Liver (tissue), 9 donors: ENCODE data around the gene PPHLN1. TPM values are rescaled to one million over a fixed set of nuclear protein-coding genes. Genes with fewer than 3 reads are reported as not detected.
"Not testable (repeated sequence)": the region's sequence is repeated elsewhere in the genome, so short reads cannot be mapped to it uniquely, and the experiment has no call there.

Experiments
- DNase-seq: peaks from one replicate; pipeline ENCODE4 v3.0.0-alpha.2; 2017; ENCODE audit warnings: low spot score
- H3K27ac ChIP-seq, 2 donors: one replicate each; pipeline ENCODE4 v1.7.0; 2013; ENCODE audit warnings: inconsistent platforms in 2 of 2, low read length in 2 of 2, control low read depth in 1 of 2, low read depth in 1 of 2, mild to moderate bottlenecking in 1 of 2
- H3K27me3 ChIP-seq, 4 donors: one replicate each; pipeline versions ENCODE4 v1.6.1 to v1.7.0; 2013; ENCODE audit warnings: low read length in 3 of 4, inconsistent platforms in 1 of 4, mild to moderate bottlenecking in 1 of 4, moderate library complexity in 1 of 4; ENCODE audit not compliant: control insufficient read depth in 4 of 4, insufficient read depth in 4 of 4
- H3K36me3 ChIP-seq, 4 donors: one replicate each; pipeline versions ENCODE4 v1.6.1 to v1.7.0; 2013; ENCODE audit warnings: low read length in 3 of 4, mild to moderate bottlenecking in 3 of 4, low read depth in 1 of 4, moderate library complexity in 1 of 4; ENCODE audit not compliant: control insufficient read depth in 4 of 4, insufficient read depth in 3 of 4
- H3K4me1 ChIP-seq, 4 donors: one replicate each; pipeline versions ENCODE4 v1.6.1 to v1.7.0; 2013; ENCODE audit warnings: low read length in 3 of 4, mild to moderate bottlenecking in 3 of 4, moderate library complexity in 1 of 4; ENCODE audit not compliant: control insufficient read depth in 4 of 4, insufficient read depth in 4 of 4
- H3K4me3 ChIP-seq, 3 donors: one replicate each; pipeline versions ENCODE4 v1.6.1 to v1.7.0; 2013; ENCODE audit warnings: low read length in 3 of 3, control low read depth in 1 of 3, low read depth in 1 of 3, mild to moderate bottlenecking in 1 of 3
- H3K9ac ChIP-seq, 2 donors: one replicate each; pipeline ENCODE4 v1.7.0; 2013; ENCODE audit warnings: low read length in 2 of 2, mild to moderate bottlenecking in 2 of 2, moderate library complexity in 2 of 2, control low read depth in 1 of 2, low read depth in 1 of 2
- H3K9me3 ChIP-seq, 4 donors: one replicate each; pipeline versions ENCODE4 v1.6.1 to v1.7.0; 2013; ENCODE audit warnings: low read length in 3 of 4; ENCODE audit not compliant: control insufficient read depth in 4 of 4
- EGR1 ChIP-seq, 2 donors: IDR thresholded peaks; 2 replicates each; pipeline ENCODE4 v1.6.1; 2016 to 2018; ENCODE audit warnings: antibody characterized with exemption in 2 of 2, low read depth in 2 of 2
- FOXA1 ChIP-seq: IDR thresholded peaks from 2 replicates; pipeline ENCODE4 v1.6.1; 2016; ENCODE audit warnings: antibody characterized with exemption
- FOXA2 ChIP-seq: IDR thresholded peaks from 2 replicates; pipeline ENCODE4 v1.6.1; 2016; ENCODE audit warnings: antibody characterized with exemption
- GABPA ChIP-seq, 2 donors: IDR thresholded peaks in 1 of 2; conservative IDR thresholded peaks in 1 of 2; 2 replicates each; pipeline ENCODE4 v1.6.1; 2016; ENCODE audit warnings: antibody characterized with exemption in 2 of 2, mild to moderate bottlenecking in 1 of 2, moderate library complexity in 1 of 2
- HNF4A ChIP-seq, 2 donors: conservative IDR thresholded peaks; 2 replicates each; pipeline ENCODE4 v1.6.1; 2016; ENCODE audit warnings: antibody characterized with exemption in 2 of 2, mild to moderate bottlenecking in 2 of 2
- HNF4G ChIP-seq: IDR thresholded peaks from 2 replicates; pipeline ENCODE4 v1.6.1; 2016; ENCODE audit warnings: antibody characterized with exemption
- JUND ChIP-seq, 2 donors: IDR thresholded peaks; 2 replicates each; pipeline ENCODE4 v1.6.1; 2016; ENCODE audit warnings: antibody characterized with exemption in 2 of 2
- NR2F2 ChIP-seq: IDR thresholded peaks from 2 replicates; pipeline ENCODE4 v1.6.1; 2016; ENCODE audit warnings: antibody characterized with exemption
- RAD21 ChIP-seq, 2 donors: IDR thresholded peaks; 2 replicates each; pipeline ENCODE4 v1.6.1; 2016; ENCODE audit warnings: antibody characterized with exemption in 2 of 2, mild to moderate bottlenecking in 2 of 2
- RXRA ChIP-seq, 2 donors: IDR thresholded peaks; 2 replicates each; pipeline ENCODE4 v1.6.1; 2017 to 2018; ENCODE audit warnings: antibody characterized with exemption in 2 of 2, mild to moderate bottlenecking in 1 of 2
- SP1 ChIP-seq: IDR thresholded peaks from 2 replicates; pipeline ENCODE4 v1.6.1; 2018; ENCODE audit warnings: antibody characterized with exemption, mild to moderate bottlenecking
- TAF1 ChIP-seq: conservative IDR thresholded peaks from 2 replicates; pipeline ENCODE4 v1.6.1; 2016; ENCODE audit warnings: antibody characterized with exemption, mild to moderate bottlenecking
- YY1 ChIP-seq: IDR thresholded peaks from 2 replicates; pipeline ENCODE4 v1.6.1; 2016; ENCODE audit warnings: antibody characterized with exemption, mild to moderate bottlenecking
- WGBS: extraction: QIAGEN DNeasy Blood & Tissue Kit; methylation state at CpG from one replicate; pipeline ENCODE4 v1.1.7; 2013; 5-methylcytosine and 5-hydroxymethylcytosine counted together
- polyA plus RNA-seq, 2 donors: library from polyadenylated mRNA; stranded (reverse) in 1 of 2; unstranded in 1 of 2; fragments of 200-250 nt in 1 of 2; fragments of >200 nt in 1 of 2; fragmentation: Nextera tagmentation in 1 of 2; extraction: Ambion mirVana in 1 of 2; gene quantifications; one replicate each; pipeline versions ENCODE4 v1.2.1 to v1.2.3, GENCODE V29; 2013 to 2015
- total RNA-seq, 2 donors: library from RNA; depleted of rRNA; stranded (reverse); fragments of >200 nt; gene quantifications; one replicate each; pipeline ENCODE4 v1.2.3, GENCODE V29; 2014
- TF ChIP-seq, protein P1 (sequence below): fragments of 150-350 bp; IDR thresholded peaks from 2 replicates; pipeline ENCODE4 v1.5.1; 2017; ENCODE audit warnings: improper control_type of control experiment, low read depth, low read length; ENCODE audit not compliant: missing input control
- TF ChIP-seq, protein P2 (sequence below): IDR thresholded peaks from 2 replicates; pipeline ENCODE4 v1.6.1; 2016; ENCODE audit warnings: antibody characterized with exemption, mild to moderate bottlenecking
- TF ChIP-seq, protein P3 (sequence below): IDR thresholded peaks from 2 replicates; pipeline ENCODE4 v1.6.1; 2016; ENCODE audit warnings: antibody characterized with exemption
- TF ChIP-seq, protein P4 (sequence below): IDR thresholded peaks from 2 replicates; pipeline ENCODE4 v1.6.1; 2016; ENCODE audit warnings: antibody characterized with exemption
- donor health status: healthy.
- donor health status: healthy.
- donor health status: healthy.
- donor health status: healthy.
- donor health status: healthy.

PPHLN1 gene
- total and polyA plus RNA-seq, 4 donors, result 11.6 to 40.3 (median 27.7) TPM

DNA sequence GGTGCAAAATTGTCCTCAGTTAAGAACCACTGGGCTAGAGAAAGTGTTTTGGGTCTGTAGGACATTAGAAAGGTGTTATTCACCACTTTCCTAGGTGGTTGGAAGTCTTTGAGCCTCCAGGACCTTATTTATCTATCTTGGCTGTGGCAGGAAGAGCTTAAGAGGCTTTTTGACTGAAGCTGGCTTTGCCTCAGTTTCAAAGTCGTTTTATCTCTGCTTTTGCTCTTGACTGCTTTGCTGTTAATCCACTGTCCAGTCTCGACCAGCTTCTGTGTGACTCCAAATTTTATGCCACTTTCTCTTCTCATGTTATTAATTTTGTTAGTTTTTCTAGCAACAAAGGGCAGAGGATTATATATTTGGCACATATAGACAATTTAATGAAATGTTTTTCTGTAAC is 60.3 kb downstream of the PPHLN1 start:
- peaks cover 0 to 7% (median 5%) of the 10 kb centered on the region in 4 donors for H3K36me3 ChIP-seq
- TF ChIP-seq SP1 (no peak), HNF4G (no peak), FOXA1 (no peak), RAD21 (IDR thresholded peaks at IDR 0.05) (no peak), YY1 (no peak), HNF4A (conservative IDR thresholded peaks at IDR 0.05) (no peak), EGR1 (IDR thresholded peaks at IDR 0.05; ENCODE audit: low read depth in 2 of 2) (no peak), FOXA2 (no peak), RXRA (IDR thresholded peaks at IDR 0.05) (no peak)
- TF ChIP-seq, protein P1, sequence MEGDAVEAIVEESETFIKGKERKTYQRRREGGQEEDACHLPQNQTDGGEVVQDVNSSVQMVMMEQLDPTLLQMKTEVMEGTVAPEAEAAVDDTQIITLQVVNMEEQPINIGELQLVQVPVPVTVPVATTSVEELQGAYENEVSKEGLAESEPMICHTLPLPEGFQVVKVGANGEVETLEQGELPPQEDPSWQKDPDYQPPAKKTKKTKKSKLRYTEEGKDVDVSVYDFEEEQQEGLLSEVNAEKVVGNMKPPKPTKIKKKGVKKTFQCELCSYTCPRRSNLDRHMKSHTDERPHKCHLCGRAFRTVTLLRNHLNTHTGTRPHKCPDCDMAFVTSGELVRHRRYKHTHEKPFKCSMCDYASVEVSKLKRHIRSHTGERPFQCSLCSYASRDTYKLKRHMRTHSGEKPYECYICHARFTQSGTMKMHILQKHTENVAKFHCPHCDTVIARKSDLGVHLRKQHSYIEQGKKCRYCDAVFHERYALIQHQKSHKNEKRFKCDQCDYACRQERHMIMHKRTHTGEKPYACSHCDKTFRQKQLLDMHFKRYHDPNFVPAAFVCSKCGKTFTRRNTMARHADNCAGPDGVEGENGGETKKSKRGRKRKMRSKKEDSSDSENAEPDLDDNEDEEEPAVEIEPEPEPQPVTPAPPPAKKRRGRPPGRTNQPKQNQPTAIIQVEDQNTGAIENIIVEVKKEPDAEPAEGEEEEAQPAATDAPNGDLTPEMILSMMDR, result no peak
- TF ChIP-seq, protein P2, sequence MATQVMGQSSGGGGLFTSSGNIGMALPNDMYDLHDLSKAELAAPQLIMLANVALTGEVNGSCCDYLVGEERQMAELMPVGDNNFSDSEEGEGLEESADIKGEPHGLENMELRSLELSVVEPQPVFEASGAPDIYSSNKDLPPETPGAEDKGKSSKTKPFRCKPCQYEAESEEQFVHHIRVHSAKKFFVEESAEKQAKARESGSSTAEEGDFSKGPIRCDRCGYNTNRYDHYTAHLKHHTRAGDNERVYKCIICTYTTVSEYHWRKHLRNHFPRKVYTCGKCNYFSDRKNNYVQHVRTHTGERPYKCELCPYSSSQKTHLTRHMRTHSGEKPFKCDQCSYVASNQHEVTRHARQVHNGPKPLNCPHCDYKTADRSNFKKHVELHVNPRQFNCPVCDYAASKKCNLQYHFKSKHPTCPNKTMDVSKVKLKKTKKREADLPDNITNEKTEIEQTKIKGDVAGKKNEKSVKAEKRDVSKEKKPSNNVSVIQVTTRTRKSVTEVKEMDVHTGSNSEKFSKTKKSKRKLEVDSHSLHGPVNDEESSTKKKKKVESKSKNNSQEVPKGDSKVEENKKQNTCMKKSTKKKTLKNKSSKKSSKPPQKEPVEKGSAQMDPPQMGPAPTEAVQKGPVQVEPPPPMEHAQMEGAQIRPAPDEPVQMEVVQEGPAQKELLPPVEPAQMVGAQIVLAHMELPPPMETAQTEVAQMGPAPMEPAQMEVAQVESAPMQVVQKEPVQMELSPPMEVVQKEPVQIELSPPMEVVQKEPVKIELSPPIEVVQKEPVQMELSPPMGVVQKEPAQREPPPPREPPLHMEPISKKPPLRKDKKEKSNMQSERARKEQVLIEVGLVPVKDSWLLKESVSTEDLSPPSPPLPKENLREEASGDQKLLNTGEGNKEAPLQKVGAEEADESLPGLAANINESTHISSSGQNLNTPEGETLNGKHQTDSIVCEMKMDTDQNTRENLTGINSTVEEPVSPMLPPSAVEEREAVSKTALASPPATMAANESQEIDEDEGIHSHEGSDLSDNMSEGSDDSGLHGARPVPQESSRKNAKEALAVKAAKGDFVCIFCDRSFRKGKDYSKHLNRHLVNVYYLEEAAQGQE, result no peak
- peaks cover 0 to 2% (median 0%) of the 10 kb centered on the region in 4 donors for H3K4me1 ChIP-seq
- no peak for DNase-seq
- WGBS, result 66% methylated on average over 2 of the region's 2 CpGs
- H3K9ac ChIP-seq, result no peak overlapping the region
- H3K27me3 ChIP-seq, result no peaks in the 10 kb centered on the region
- H3K9me3 ChIP-seq, result no peaks in the 10 kb centered on the region
- no peak overlapping the region for H3K27ac ChIP-seq
- H3K4me3 ChIP-seq, result no peak overlapping the region

DNA sequence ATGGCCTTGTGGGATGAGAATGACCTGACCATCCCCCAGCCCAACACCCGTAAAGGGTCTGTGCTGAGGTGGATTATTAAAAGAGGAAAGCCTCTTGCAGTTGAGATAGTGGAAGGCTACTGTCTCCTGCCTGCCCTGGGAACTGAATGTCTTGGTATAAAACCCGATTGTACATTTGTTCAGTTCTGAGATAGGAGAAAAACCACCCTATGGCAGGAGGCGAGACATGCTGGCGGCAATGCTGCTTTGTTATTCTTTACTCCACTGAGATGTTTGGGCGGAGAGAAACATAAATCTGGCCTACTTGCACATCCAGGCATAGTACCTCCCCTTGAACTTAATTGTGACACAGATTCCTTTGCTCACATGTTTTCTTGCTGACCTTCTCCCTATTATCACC is 62.1 kb downstream of the PPHLN1 start:
- H3K27me3 ChIP-seq, H3K36me3 ChIP-seq, H3K9me3 ChIP-seq, H3K27ac ChIP-seq, DNase-seq, H3K4me1 ChIP-seq, H3K4me3 ChIP-seq, H3K9ac ChIP-seq: not testable (repeated sequence)
- WGBS, result 95% methylated on average over 5 of the region's 5 CpGs

DNA sequence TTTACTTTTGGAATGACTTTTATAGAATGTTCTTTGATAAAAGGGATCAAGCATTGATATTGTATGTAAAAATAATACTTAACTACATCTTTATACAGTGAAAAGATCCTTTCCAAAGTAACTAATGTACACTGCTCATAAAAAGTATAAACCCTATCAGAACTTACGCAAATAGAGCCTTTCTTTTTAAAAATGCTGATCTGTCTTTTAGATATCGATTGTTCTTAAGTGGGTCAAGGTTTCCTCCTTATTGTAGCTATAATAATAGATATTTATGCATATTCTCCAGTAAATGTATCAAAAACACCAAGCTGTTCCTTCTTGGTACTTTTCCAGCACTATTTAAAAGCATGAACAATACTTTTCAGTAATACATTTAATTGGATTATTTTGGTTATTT is 68.5 kb downstream of the PPHLN1 start:
- no peaks in the 10 kb centered on the region for H3K9me3 ChIP-seq
- no peak overlapping the region for H3K27ac ChIP-seq
- no peak overlapping the region for H3K4me3 ChIP-seq
- peaks cover 0 to 12% (median 7%) of the 10 kb centered on the region in 4 donors for H3K36me3 ChIP-seq
- WGBS, result 83% methylated on average over 2 of the region's 2 CpGs
- no peaks in the 10 kb centered on the region for H3K27me3 ChIP-seq
- H3K9ac ChIP-seq, result no peak overlapping the region
- no peaks in the 10 kb centered on the region for H3K4me1 ChIP-seq
- no peak for DNase-seq
- TF ChIP-seq HNF4A (conservative IDR thresholded peaks at IDR 0.05) (no peak), YY1 (no peak), JUND (IDR thresholded peaks at IDR 0.05) (no peak), GABPA (IDR thresholded peaks at IDR 0.05 in 1 of 2, conservative IDR thresholded peaks at IDR 0.05 in 1 of 2) (no peak), FOXA1 (no peak), HNF4G (no peak), SP1 (no peak), FOXA2 (no peak), EGR1 (IDR thresholded peaks at IDR 0.05; ENCODE audit: low read depth in 2 of 2) (no peak), RXRA (IDR thresholded peaks at IDR 0.05) (no peak), NR2F2 (no peak), TAF1 (no peak), RAD21 (IDR thresholded peaks at IDR 0.05) (no peak)
- TF ChIP-seq, protein P3, sequence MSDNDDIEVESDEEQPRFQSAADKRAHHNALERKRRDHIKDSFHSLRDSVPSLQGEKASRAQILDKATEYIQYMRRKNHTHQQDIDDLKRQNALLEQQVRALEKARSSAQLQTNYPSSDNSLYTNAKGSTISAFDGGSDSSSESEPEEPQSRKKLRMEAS, result no peak
- TF ChIP-seq, protein P2, result no peak
- TF ChIP-seq, protein P4, sequence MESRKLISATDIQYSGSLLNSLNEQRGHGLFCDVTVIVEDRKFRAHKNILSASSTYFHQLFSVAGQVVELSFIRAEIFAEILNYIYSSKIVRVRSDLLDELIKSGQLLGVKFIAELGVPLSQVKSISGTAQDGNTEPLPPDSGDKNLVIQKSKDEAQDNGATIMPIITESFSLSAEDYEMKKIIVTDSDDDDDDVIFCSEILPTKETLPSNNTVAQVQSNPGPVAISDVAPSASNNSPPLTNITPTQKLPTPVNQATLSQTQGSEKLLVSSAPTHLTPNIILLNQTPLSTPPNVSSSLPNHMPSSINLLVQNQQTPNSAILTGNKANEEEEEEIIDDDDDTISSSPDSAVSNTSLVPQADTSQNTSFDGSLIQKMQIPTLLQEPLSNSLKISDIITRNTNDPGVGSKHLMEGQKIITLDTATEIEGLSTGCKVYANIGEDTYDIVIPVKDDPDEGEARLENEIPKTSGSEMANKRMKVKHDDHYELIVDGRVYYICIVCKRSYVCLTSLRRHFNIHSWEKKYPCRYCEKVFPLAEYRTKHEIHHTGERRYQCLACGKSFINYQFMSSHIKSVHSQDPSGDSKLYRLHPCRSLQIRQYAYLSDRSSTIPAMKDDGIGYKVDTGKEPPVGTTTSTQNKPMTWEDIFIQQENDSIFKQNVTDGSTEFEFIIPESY, result no peak
